H9 (cell line): Measurements from ENCODE around the gene RAB11FIP5. TPM values are rescaled to one million over a fixed set of nuclear protein-coding genes. Genes with fewer than 3 reads are reported as not detected.

ENCODE experiments used
- DNase-seq: peaks from one replicate; pipeline ENCODE4 v3.0.0-alpha.2; 2017
- H2AFZ ChIP-seq: one replicate; pipeline ENCODE4 v1.6.1; 2013; ENCODE audit warnings: mild to moderate bottlenecking, low read length, control low read depth, moderate library complexity
- H2AK5ac ChIP-seq: 2 replicates; pipeline ENCODE4 v1.6.1; 2013; ENCODE audit warnings: low read length, control low read depth, mixed read lengths; ENCODE audit not compliant: insufficient read length
- H2BK120ac ChIP-seq: one replicate; pipeline ENCODE4 v1.6.1; 2013; ENCODE audit warnings: low read depth, mild to moderate bottlenecking, low read length, control low read depth, inconsistent platforms; ENCODE audit not compliant: poor library complexity, severe bottlenecking
- H2BK12ac ChIP-seq: 2 replicates; pipeline ENCODE4 v1.6.1; 2013; ENCODE audit warnings: low read length, control low read depth, mixed read lengths, low read depth; ENCODE audit not compliant: insufficient read length
- H2BK15ac ChIP-seq: 2 replicates; pipeline ENCODE4 v1.6.1; 2013; ENCODE audit warnings: low read depth, low read length, control low read depth
- H2BK20ac ChIP-seq: one replicate; pipeline ENCODE4 v1.6.1; 2013; ENCODE audit warnings: low read depth, mild to moderate bottlenecking, low read length, control low read depth, inconsistent platforms; ENCODE audit not compliant: poor library complexity, severe bottlenecking
- H2BK5ac ChIP-seq: 2 replicates; pipeline ENCODE4 v1.6.1; 2013; ENCODE audit warnings: low read length, control low read depth, mixed read lengths; ENCODE audit not compliant: insufficient read length
- H3K14ac ChIP-seq: 2 replicates; pipeline ENCODE4 v1.6.1; 2013; ENCODE audit warnings: low read length, control low read depth; ENCODE audit not compliant: insufficient read depth
- H3K18ac ChIP-seq: 2 replicates; pipeline ENCODE4 v1.6.1; 2013; ENCODE audit warnings: low read depth, mild to moderate bottlenecking, mixed read lengths, low read length, control low read depth; ENCODE audit not compliant: insufficient read length
- H3K23ac ChIP-seq: 2 replicates; pipeline ENCODE4 v1.6.1; 2013; ENCODE audit warnings: low read length, control low read depth, mixed read lengths, low read depth; ENCODE audit not compliant: insufficient read length
- H3K23me2 ChIP-seq: 2 replicates; pipeline ENCODE4 v1.6.1; 2013; ENCODE audit warnings: low read depth, mild to moderate bottlenecking, mixed read lengths, low read length, control low read depth; ENCODE audit not compliant: insufficient read length, poor library complexity, severe bottlenecking
- H3K27ac ChIP-seq: 2 replicates; pipeline ENCODE4 v1.5.1; 2013; ENCODE audit warnings: low read length, control low read depth, mixed read lengths, low read depth; ENCODE audit not compliant: insufficient read length
- H3K27me3 ChIP-seq: 2 replicates; pipeline ENCODE4 v1.6.1; 2013; ENCODE audit warnings: low read length, control low read depth, inconsistent platforms; ENCODE audit not compliant: insufficient read depth
- H3K4ac ChIP-seq: 2 replicates; pipeline ENCODE4 v1.6.1; 2013; ENCODE audit warnings: low read depth, mild to moderate bottlenecking, control low read depth, inconsistent platforms, low read length, moderate library complexity
- H3K4me1 ChIP-seq: 2 replicates; pipeline ENCODE4 v1.6.1; 2013; ENCODE audit warnings: low read length, control low read depth, inconsistent platforms; ENCODE audit not compliant: insufficient read depth
- H3K4me2 ChIP-seq: 2 replicates; pipeline ENCODE4 v1.6.1; 2013; ENCODE audit warnings: low read length, control low read depth, mixed read lengths; ENCODE audit not compliant: insufficient read length, insufficient read depth
- H3K56ac ChIP-seq: 2 replicates; pipeline ENCODE4 v1.6.1; 2013; ENCODE audit warnings: low read depth, mild to moderate bottlenecking, mixed read lengths, low read length, control low read depth; ENCODE audit not compliant: insufficient read length
- H3K79me1 ChIP-seq: 2 replicates; pipeline ENCODE4 v1.6.1; 2013; ENCODE audit warnings: low read depth, mild to moderate bottlenecking, moderate library complexity, low read length, control low read depth, inconsistent platforms; ENCODE audit not compliant: insufficient read depth, poor library complexity, severe bottlenecking
- H3K79me2 ChIP-seq: 2 replicates; pipeline ENCODE4 v1.6.1; 2013; ENCODE audit warnings: low read length, control low read depth, inconsistent platforms; ENCODE audit not compliant: insufficient read depth
- H3K9ac ChIP-seq: 2 replicates; pipeline ENCODE4 v1.6.1; 2013; ENCODE audit warnings: low read length, control low read depth, mixed read lengths; ENCODE audit not compliant: insufficient read length; ENCODE audit errors: extremely low read depth
- H3K9me3 ChIP-seq: one replicate; pipeline ENCODE4 v1.6.1; 2013; ENCODE audit warnings: low read depth, low read length, inconsistent platforms; ENCODE audit not compliant: control insufficient read depth
- H3T11ph ChIP-seq: one replicate; pipeline ENCODE4 v1.6.1; 2013; ENCODE audit warnings: mild to moderate bottlenecking, low read length, control low read depth, inconsistent platforms
- H4K20me1 ChIP-seq: one replicate; pipeline ENCODE4 v1.6.1; 2013; ENCODE audit not compliant: control insufficient read depth, insufficient read length, insufficient read depth
- H4K5ac ChIP-seq: 2 replicates; pipeline ENCODE4 v1.6.1; 2013; ENCODE audit warnings: low read depth, mild to moderate bottlenecking, mixed read lengths, low read length, control low read depth; ENCODE audit not compliant: insufficient read length
- H4K8ac ChIP-seq: replicated peaks from 2 replicates; pipeline ENCODE4 v1.6.1; 2013; ENCODE audit warnings: low read length, control low read depth, mixed read lengths, low read depth; ENCODE audit not compliant: insufficient read length
- H4K91ac ChIP-seq: 2 replicates; pipeline ENCODE4 v1.6.1; 2013; ENCODE audit warnings: low read depth, mild to moderate bottlenecking, moderate library complexity, mixed read lengths, low read length, control low read depth; ENCODE audit not compliant: insufficient read length
- H3K27ac Mint-ChIP-seq, 3 experiments: 2 replicates in 2 of 3; 3 replicates in 1 of 3; pipeline ENCODE4 v1.8.0; 2020 to 2021; ENCODE audit warnings: mixed read lengths in 3 of 3, mild to moderate bottlenecking in 1 of 3, moderate library complexity in 1 of 3
- H3K27me3 Mint-ChIP-seq: 2 replicates; pipeline ENCODE4 v1.8.0; 2021; ENCODE audit warnings: low read depth, mild to moderate bottlenecking, moderate library complexity, mixed read lengths
- H3K36me3 Mint-ChIP-seq, 3 experiments: 2 replicates in 2 of 3; 3 replicates in 1 of 3; pipeline ENCODE4 v1.8.0; 2020 to 2021; ENCODE audit warnings: low read depth in 3 of 3, mixed read lengths in 3 of 3; ENCODE audit not compliant: insufficient read depth in 1 of 3
- H3K4me1 Mint-ChIP-seq, 2 experiments: 2 replicates each; pipeline ENCODE4 v1.8.0; 2020; ENCODE audit warnings: mixed read lengths in 2 of 2
- H3K4me3 Mint-ChIP-seq, 2 experiments: 2 replicates in 1 of 2; 3 replicates in 1 of 2; pipeline ENCODE4 v1.8.0; 2020 to 2021; ENCODE audit warnings: mild to moderate bottlenecking in 2 of 2, mixed read lengths in 2 of 2, moderate library complexity in 1 of 2
- H3K9me3 Mint-ChIP-seq, 2 experiments: 2 replicates in 1 of 2; 3 replicates in 1 of 2; pipeline ENCODE4 v1.8.0; 2020; ENCODE audit warnings: mild to moderate bottlenecking in 2 of 2, mixed read lengths in 2 of 2, moderate library complexity in 1 of 2
- WGBS: extraction: QIAGEN DNeasy Blood & Tissue Kit; methylation state at CpG from one replicate; pipeline ENCODE4 v1.1.7; 2013; ENCODE audit warnings: missing lambda C conversion rate, low lambda C conversion rate, mixed read lengths; ENCODE audit not compliant: insufficient read length; ENCODE audit errors: extremely low coverage; 5-methylcytosine and 5-hydroxymethylcytosine counted together
- total RNA-seq: library from RNA; stranded (reverse); gene quantifications from 2 replicates; pipeline ENCODE4 v1.2.1, GENCODE V29; 2021
- TF ChIP-seq, protein P1 (sequence below): fragments of 200-600 bp; sonication (generic); conservative IDR thresholded peaks from 3 replicates; pipeline ENCODE4 v1.8.0; 2021; ENCODE audit warnings: antibody characterized with exemption, mild to moderate bottlenecking

Gene RAB11FIP5
- total RNA-seq, 1 experiment from 2014 or later, result 7.1 TPM

DNA sequence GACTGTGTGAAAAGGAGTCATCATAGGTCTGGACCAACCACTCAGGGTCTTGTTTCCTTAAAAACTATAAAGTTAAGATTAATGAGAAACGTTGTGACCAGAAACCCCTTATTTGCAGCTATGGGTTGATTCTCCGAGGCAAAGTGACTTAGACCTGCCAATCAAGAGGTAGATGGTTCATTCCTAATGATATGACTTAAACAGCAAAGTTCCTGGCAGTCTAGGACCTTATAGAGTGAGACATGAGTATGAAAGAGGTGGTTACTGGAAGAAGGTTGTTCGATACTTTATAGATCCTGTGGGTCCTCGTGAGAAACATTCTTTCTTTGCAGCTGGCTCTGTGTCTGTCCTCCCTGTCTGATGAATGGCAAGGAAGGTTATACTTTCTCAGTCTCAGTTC is 49.3 kb downstream of the RAB11FIP5 start:
- no peak overlapping the region for H2BK20ac ChIP-seq
- Mint-ChIP-seq H3K36me3 (peaks cover 6 to 14% (median 10%) of the 10 kb centered on the region in 3 experiments; a peak in 5 of 7 replicates), H3K4me3 (peak overlapping the region in 1 of 2 experiments; percentile 25; a peak in 1 of 5 replicates), H3K27ac (peak overlapping the region; percentile 8 to 97 (median 88); a peak in 5 of 7 replicates), H3K4me1 (peaks cover 28 to 34% of the 10 kb centered on the region in 2 experiments), H3K27me3 (no peaks in the 10 kb centered on the region), H3K9me3 (no peaks in the 10 kb centered on the region)
- H2BK120ac ChIP-seq, result no peak overlapping the region
- H4K5ac ChIP-seq, result no peak overlapping the region
- peaks cover 3% of the 10 kb centered on the region; the same call in 1 of the 2 replicates for H3K4me1 ChIP-seq
- no peak for DNase-seq
- H2BK12ac ChIP-seq, result no peak overlapping the region
- no peak overlapping the region for H4K8ac ChIP-seq
- H3K23me2 ChIP-seq, result no peaks in the 10 kb centered on the region
- no peak overlapping the region for H2AFZ ChIP-seq
- H3K27ac ChIP-seq, result no peak overlapping the region
- H3T11ph ChIP-seq, result no peak overlapping the region
- no peak overlapping the region for H3K23ac ChIP-seq
- no peak overlapping the region for H3K9ac ChIP-seq
- no peaks in the 10 kb centered on the region for H3K27me3 ChIP-seq
- TF ChIP-seq, protein P1, sequence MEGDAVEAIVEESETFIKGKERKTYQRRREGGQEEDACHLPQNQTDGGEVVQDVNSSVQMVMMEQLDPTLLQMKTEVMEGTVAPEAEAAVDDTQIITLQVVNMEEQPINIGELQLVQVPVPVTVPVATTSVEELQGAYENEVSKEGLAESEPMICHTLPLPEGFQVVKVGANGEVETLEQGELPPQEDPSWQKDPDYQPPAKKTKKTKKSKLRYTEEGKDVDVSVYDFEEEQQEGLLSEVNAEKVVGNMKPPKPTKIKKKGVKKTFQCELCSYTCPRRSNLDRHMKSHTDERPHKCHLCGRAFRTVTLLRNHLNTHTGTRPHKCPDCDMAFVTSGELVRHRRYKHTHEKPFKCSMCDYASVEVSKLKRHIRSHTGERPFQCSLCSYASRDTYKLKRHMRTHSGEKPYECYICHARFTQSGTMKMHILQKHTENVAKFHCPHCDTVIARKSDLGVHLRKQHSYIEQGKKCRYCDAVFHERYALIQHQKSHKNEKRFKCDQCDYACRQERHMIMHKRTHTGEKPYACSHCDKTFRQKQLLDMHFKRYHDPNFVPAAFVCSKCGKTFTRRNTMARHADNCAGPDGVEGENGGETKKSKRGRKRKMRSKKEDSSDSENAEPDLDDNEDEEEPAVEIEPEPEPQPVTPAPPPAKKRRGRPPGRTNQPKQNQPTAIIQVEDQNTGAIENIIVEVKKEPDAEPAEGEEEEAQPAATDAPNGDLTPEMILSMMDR, result no peak
- H3K4ac ChIP-seq, result no peak overlapping the region
- H3K4me2 ChIP-seq, result no peak overlapping the region
- H4K91ac ChIP-seq, result no peak overlapping the region
- H2BK5ac ChIP-seq, result no peak overlapping the region
- H3K9me3 ChIP-seq, result no peaks in the 10 kb centered on the region
- no peak overlapping the region for H2AK5ac ChIP-seq
- H2BK15ac ChIP-seq, result no peak overlapping the region
- peaks cover 15% of the 10 kb centered on the region for H3K79me1 ChIP-seq
- no peak overlapping the region for H3K18ac ChIP-seq
- peaks cover 7% of the 10 kb centered on the region; the same call in 1 of the 2 replicates for H3K79me2 ChIP-seq
- no peak overlapping the region for H3K56ac ChIP-seq
- no peak overlapping the region for H3K14ac ChIP-seq
- no peaks in the 10 kb centered on the region for H4K20me1 ChIP-seq
- no CpG with 5 or more reads among the region's 4 CpGs for WGBS
